Measurements from ENCODE around the gene GSTA1. TPM values are rescaled to one million over a fixed set of nuclear protein-coding genes. Genes with fewer than 3 reads are reported as not detected.
A peak's percentile ranks its signal among the peaks of the same experiment; 100 is the strongest.
"Not testable (repeated sequence)": the region's sequence is repeated elsewhere in the genome, so short reads cannot be mapped to it uniquely, and the experiment has no call there.

Gene GSTA1
- 0.28 TPM for total RNA-seq (2021; ENCODE audit: unreplicated experiment)
- polyA plus RNA-seq (2012; ENCODE audit: insufficient read length), result not detected
- percentile 10 among the genes with signal in this experiment for Bru-seq, nascent RNA
- BruChase-seq, experiment 1, labeled RNA remaining after a 2-hour chase, result percentile 7 among the genes with signal in this experiment
- BruChase-seq, experiment 2, labeled RNA remaining after a 6-hour chase, result not detected
- long read RNA-seq, result 0 reads

DNA sequence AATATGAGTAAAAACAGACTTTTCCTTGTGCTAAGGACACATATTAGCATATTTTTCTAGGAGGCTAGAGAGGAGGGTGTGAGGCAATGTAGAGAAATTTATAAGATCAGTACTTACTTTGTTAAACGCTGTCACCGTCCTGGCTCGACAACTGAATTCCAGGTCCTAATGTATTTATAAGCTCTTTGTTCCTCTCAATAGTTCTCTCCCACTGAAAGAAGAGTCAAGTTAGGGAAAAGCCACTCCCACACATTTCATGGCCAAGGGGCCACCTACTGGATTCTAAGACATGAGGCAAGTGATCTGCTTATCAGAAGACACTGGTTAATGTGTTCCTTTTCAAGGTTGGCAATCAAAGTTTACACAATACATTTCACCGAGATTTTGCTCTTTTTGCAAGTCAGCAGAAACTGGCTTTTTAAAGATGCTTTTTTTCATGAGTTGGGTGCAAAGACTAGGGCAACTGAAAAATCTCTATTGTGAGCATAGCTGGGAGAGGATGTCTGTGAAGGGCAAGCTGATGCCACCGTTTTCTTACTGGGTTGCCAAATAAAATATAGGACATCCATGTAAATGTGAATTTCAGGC is at the start of gene GSTA1:
Gene GSTA1, minus strand, starts transcription at position 149 of the 588 bp plus-strand sequence. CDS start 4,549 bp downstream, outside the sequence.
- H3K27me3 ChIP-seq (ENCODE audit: control insufficient read depth, insufficient read depth, low read length); POLR2A ChIA-PET; H3K27ac ChIP-seq (ENCODE audit: low read length); H3K9me3 ChIP-seq (ENCODE audit: control insufficient read depth, insufficient read depth, low read depth, low read length); ATAC-seq; in situ Hi-C loops (cut with HindIII; ENCODE audit: low pct_unique_long_range_greater_than_20kb, low sequenced_read_pairs); H3K36me3 ChIP-seq (ENCODE audit: control insufficient read depth, insufficient read depth, low read length); H3K4me3 ChIP-seq (ENCODE audit: low read depth in 2 of 2, low read length in 2 of 2); intact Hi-C loops (cut with micrococcal nuclease; ENCODE audit: unreplicated experiment); DNase-seq (ENCODE audit: low read depth, low spot score); H3K4me1 ChIP-seq (ENCODE audit: control insufficient read depth, insufficient read depth, low read length); BruUV-seq (replicated peaks): not testable (repeated sequence)
- CTCF ChIA-PET, result interaction anchor here (0.6 kb wide), 1 partner anchor 140 kb away, joined by 7 read pairs; no protein-coding TSS in a partner anchor

DNA sequence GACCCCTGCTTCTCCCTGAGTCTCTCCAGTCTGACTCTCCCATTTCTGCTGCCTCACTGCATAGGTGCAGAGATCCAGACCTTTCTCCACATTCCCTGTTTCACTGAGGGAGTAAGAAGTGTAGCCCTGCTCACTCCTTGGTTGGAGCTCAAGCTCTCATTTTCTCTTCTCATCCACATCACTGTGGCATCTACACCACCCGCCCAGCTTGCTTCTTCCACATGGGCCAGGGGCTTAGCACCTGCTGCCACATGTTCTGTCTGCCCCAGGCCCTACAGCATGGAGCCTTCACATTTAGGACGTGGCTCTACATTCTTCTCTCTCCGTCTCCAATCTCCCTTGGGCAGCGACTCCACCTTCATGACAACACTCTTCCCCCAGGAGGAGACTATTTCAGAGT is 45.5 kb upstream of the GSTA1 start:
- no peak overlapping the region for H3K4me3 ChIP-seq (ENCODE audit: low read depth in 2 of 2, low read length in 2 of 2)
- no TSS peak for BruUV-seq (replicated peaks)
- no peaks in the 10 kb centered on the region for H3K9me3 ChIP-seq (ENCODE audit: control insufficient read depth, insufficient read depth, low read depth, low read length)
- in situ Hi-C loops (cut with HindIII; ENCODE audit: low pct_unique_long_range_greater_than_20kb, low sequenced_read_pairs) (no loop called here), intact Hi-C loops (cut with micrococcal nuclease; ENCODE audit: unreplicated experiment) (no loop called here)
- no peaks in the 10 kb centered on the region for H3K36me3 ChIP-seq (ENCODE audit: control insufficient read depth, insufficient read depth, low read length)
- POLR2A ChIA-PET, result no interaction called here
- no peak overlapping the region for H3K27ac ChIP-seq (ENCODE audit: low read length)
- ATAC-seq (no peak), DNase-seq (ENCODE audit: low read depth, low spot score) (no peak)
- peaks cover 2% of the 10 kb centered on the region; the same call in 1 of the 2 replicates for H3K27me3 ChIP-seq (ENCODE audit: control insufficient read depth, insufficient read depth, low read length)
- CTCF ChIA-PET, result interaction anchor here (0.6 kb wide), 1 partner anchor 20 kb away, joined by 3 read pairs; no protein-coding TSS in a partner anchor
- H3K4me1 ChIP-seq (ENCODE audit: control insufficient read depth, insufficient read depth, low read length), result no peaks in the 10 kb centered on the region
- TF ChIP-seq, protein P1, sequence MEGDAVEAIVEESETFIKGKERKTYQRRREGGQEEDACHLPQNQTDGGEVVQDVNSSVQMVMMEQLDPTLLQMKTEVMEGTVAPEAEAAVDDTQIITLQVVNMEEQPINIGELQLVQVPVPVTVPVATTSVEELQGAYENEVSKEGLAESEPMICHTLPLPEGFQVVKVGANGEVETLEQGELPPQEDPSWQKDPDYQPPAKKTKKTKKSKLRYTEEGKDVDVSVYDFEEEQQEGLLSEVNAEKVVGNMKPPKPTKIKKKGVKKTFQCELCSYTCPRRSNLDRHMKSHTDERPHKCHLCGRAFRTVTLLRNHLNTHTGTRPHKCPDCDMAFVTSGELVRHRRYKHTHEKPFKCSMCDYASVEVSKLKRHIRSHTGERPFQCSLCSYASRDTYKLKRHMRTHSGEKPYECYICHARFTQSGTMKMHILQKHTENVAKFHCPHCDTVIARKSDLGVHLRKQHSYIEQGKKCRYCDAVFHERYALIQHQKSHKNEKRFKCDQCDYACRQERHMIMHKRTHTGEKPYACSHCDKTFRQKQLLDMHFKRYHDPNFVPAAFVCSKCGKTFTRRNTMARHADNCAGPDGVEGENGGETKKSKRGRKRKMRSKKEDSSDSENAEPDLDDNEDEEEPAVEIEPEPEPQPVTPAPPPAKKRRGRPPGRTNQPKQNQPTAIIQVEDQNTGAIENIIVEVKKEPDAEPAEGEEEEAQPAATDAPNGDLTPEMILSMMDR (IDR thresholded peaks at IDR 0.05), result no peak
- TF ChIP-seq TCF7L2 (IDR thresholded peaks at IDR 0.05; ENCODE audit: low read depth, low read length), result no peak
- TF ChIP-seq SIN3A (IDR thresholded peaks at IDR 0.05; ENCODE audit: borderline replicate concordance, insufficient read depth, low read depth, low read length), result no peak
- TF ChIP-seq, protein P2, sequence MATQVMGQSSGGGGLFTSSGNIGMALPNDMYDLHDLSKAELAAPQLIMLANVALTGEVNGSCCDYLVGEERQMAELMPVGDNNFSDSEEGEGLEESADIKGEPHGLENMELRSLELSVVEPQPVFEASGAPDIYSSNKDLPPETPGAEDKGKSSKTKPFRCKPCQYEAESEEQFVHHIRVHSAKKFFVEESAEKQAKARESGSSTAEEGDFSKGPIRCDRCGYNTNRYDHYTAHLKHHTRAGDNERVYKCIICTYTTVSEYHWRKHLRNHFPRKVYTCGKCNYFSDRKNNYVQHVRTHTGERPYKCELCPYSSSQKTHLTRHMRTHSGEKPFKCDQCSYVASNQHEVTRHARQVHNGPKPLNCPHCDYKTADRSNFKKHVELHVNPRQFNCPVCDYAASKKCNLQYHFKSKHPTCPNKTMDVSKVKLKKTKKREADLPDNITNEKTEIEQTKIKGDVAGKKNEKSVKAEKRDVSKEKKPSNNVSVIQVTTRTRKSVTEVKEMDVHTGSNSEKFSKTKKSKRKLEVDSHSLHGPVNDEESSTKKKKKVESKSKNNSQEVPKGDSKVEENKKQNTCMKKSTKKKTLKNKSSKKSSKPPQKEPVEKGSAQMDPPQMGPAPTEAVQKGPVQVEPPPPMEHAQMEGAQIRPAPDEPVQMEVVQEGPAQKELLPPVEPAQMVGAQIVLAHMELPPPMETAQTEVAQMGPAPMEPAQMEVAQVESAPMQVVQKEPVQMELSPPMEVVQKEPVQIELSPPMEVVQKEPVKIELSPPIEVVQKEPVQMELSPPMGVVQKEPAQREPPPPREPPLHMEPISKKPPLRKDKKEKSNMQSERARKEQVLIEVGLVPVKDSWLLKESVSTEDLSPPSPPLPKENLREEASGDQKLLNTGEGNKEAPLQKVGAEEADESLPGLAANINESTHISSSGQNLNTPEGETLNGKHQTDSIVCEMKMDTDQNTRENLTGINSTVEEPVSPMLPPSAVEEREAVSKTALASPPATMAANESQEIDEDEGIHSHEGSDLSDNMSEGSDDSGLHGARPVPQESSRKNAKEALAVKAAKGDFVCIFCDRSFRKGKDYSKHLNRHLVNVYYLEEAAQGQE (IDR thresholded peaks at IDR 0.05; ENCODE audit: insufficient read depth in 1 of 2, low read depth in 2 of 2, low read length in 1 of 2), result no peak
- no peak for TF ChIP-seq POLR2AphosphoS5 (IDR thresholded peaks at IDR 0.05; ENCODE audit: low read depth, low read length)

DNA sequence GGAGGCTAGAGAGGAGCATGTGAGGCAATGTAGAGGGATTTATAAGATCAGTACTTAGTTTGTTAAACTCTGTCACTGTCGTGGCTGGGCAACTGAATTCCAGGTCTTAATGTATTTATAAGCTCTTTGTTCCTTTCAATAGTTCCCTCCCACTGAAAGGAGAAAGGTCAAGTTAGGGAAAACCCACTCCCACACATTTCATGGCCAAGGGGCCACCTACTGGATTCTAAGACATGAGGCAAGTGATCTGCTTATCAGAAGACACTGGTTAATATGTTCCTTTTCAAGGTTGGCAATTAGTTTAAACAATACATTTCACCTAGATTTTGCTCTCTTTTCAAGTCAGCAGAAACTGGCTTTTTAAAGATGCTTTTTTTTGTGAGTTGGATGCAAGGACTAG is 42.4 kb upstream of the GSTA1 start:
- Histone ChIP-seq H3K27ac (ENCODE audit: low read length) (no peak overlapping the region), H3K9me3 (ENCODE audit: control insufficient read depth, insufficient read depth, low read depth, low read length) (no peaks in the 10 kb centered on the region), H3K4me1 (ENCODE audit: control insufficient read depth, insufficient read depth, low read length) (no peaks in the 10 kb centered on the region), H3K36me3 (ENCODE audit: control insufficient read depth, insufficient read depth, low read length) (no peaks in the 10 kb centered on the region), H3K4me3 (ENCODE audit: low read depth in 2 of 2, low read length in 2 of 2) (no peak overlapping the region), H3K27me3 (ENCODE audit: control insufficient read depth, insufficient read depth, low read length) (peaks cover 2% of the 10 kb centered on the region; the same call in 1 of the 2 replicates)
- intact Hi-C loops (cut with micrococcal nuclease; ENCODE audit: unreplicated experiment), result no loop called here
- BruUV-seq (replicated peaks), result no TSS peak
- CTCF ChIA-PET, result no interaction called here
- in situ Hi-C loops (cut with HindIII; ENCODE audit: low pct_unique_long_range_greater_than_20kb, low sequenced_read_pairs), result no loop called here
- TF ChIP-seq, protein P1 (IDR thresholded peaks at IDR 0.05), result no peak
- TF ChIP-seq SIN3A (IDR thresholded peaks at IDR 0.05; ENCODE audit: borderline replicate concordance, insufficient read depth, low read depth, low read length), result no peak
- TF ChIP-seq, protein P2 (IDR thresholded peaks at IDR 0.05; ENCODE audit: insufficient read depth in 1 of 2, low read depth in 2 of 2, low read length in 1 of 2), result no peak
- no peak for TF ChIP-seq TCF7L2 (IDR thresholded peaks at IDR 0.05; ENCODE audit: low read depth, low read length)
- no peak for TF ChIP-seq POLR2AphosphoS5 (IDR thresholded peaks at IDR 0.05; ENCODE audit: low read depth, low read length)
- POLR2A ChIA-PET, result no interaction called here
- ATAC-seq (no peak), DNase-seq (ENCODE audit: low read depth, low spot score) (no peak)
